Measurements from ENCODE around the gene PIK3AP1. TPM values are rescaled to one million over a fixed set of nuclear protein-coding genes. Genes with fewer than 3 reads are reported as not detected.
A peak's percentile ranks its signal among the peaks of the same experiment; 100 is the strongest.

The PIK3AP1 gene
- total and polyA plus RNA-seq, 2 of the 4 experiments (the other 2 are of a cell fraction) = under 0.01 to 0.14 TPM

DNA sequence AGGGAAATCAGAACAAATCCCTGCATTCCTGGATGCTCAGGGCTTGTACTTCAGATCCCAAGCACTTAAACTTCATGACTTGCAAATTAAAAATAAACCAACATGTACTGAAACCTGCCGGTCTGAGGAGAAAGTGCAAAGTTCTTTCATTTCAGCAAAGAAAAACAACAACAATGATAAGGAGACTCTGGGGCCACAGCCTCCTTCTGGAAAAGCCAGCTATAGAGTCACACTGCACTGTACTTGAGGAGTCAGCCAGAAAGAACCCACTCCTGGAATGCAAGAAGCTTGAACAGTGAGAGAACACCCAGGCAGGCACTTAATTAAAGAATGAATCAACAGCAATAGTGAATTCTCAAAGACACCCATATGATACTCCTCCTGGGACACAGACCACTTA is 83.8 kb downstream of the PIK3AP1 start:
- TF ChIP-seq, protein P1, sequence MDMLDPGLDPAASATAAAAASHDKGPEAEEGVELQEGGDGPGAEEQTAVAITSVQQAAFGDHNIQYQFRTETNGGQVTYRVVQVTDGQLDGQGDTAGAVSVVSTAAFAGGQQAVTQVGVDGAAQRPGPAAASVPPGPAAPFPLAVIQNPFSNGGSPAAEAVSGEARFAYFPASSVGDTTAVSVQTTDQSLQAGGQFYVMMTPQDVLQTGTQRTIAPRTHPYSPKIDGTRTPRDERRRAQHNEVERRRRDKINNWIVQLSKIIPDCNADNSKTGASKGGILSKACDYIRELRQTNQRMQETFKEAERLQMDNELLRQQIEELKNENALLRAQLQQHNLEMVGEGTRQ (IDR thresholded peaks at IDR 0.05; ENCODE audit: low read depth, low read length) = no peak
- TF ChIP-seq, protein P2, sequence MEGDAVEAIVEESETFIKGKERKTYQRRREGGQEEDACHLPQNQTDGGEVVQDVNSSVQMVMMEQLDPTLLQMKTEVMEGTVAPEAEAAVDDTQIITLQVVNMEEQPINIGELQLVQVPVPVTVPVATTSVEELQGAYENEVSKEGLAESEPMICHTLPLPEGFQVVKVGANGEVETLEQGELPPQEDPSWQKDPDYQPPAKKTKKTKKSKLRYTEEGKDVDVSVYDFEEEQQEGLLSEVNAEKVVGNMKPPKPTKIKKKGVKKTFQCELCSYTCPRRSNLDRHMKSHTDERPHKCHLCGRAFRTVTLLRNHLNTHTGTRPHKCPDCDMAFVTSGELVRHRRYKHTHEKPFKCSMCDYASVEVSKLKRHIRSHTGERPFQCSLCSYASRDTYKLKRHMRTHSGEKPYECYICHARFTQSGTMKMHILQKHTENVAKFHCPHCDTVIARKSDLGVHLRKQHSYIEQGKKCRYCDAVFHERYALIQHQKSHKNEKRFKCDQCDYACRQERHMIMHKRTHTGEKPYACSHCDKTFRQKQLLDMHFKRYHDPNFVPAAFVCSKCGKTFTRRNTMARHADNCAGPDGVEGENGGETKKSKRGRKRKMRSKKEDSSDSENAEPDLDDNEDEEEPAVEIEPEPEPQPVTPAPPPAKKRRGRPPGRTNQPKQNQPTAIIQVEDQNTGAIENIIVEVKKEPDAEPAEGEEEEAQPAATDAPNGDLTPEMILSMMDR (conservative IDR thresholded peaks at IDR 0.05; ENCODE audit: low read depth, low read length) = no peak
- TF ChIP-seq RCOR1 (IDR thresholded peaks at IDR 0.05; ENCODE audit: insufficient replicate concordance, low read length) (no peak), FOS (IDR thresholded peaks at IDR 0.05; ENCODE audit: low read depth, low read length) (no peak), MXI1 (IDR thresholded peaks at IDR 0.05; ENCODE audit: borderline replicate concordance, low read depth, low read length) (no peak), NFE2L2 (IDR thresholded peaks at IDR 0.05; ENCODE audit: low read depth, low read length) (no peak), MAFK (IDR thresholded peaks at IDR 0.05; ENCODE audit: low read depth, low read length) (no peak), CHD1 (IDR thresholded peaks at IDR 0.05; ENCODE audit: low read depth, low read length) (no peak), RFX5 (IDR thresholded peaks at IDR 0.05; ENCODE audit: low read depth, low read length) (no peak), SMC3 (IDR thresholded peaks at IDR 0.05; ENCODE audit: low read depth, low read length) (no peak)
- Histone ChIP-seq H2BK20ac (ENCODE audit: low read depth, low read length) (no peak overlapping the region), H3K14ac (replicated peaks; ENCODE audit: low read depth, low read length) (no peak overlapping the region), H3K4me1 (ENCODE audit: control insufficient read depth, insufficient read depth, low read length) (no peaks in the 10 kb centered on the region), H3K27me3 (ENCODE audit: control insufficient read depth, insufficient read depth, low read length) (peaks cover 30% of the 10 kb centered on the region), H3K27ac (ENCODE audit: insufficient read depth, low read length) (no peak overlapping the region), H3K4ac (ENCODE audit: low read depth, low read length) (no peak overlapping the region), H2AK9ac (replicated peaks; ENCODE audit: low read depth, low read length, poor library complexity) (no peak overlapping the region), H4K5ac (ENCODE audit: low read depth, low read length) (no peak overlapping the region), H3K23ac (ENCODE audit: low read depth, low read length) (no peak overlapping the region), H3K9ac (ENCODE audit: low read depth, low read length) (no peak overlapping the region), H2BK120ac (ENCODE audit: low read depth, low read length) (no peak overlapping the region), H4K20me1 (ENCODE audit: insufficient read depth, low read length) (no peaks in the 10 kb centered on the region), H3K18ac (ENCODE audit: low read depth, low read length) (no peak overlapping the region), H4K91ac (ENCODE audit: insufficient read depth, low read depth, low read length) (no peak overlapping the region), H3K79me1 (ENCODE audit: low read depth in 1 of 2, low read length in 2 of 2) (no peaks in the 10 kb centered on the region), H3K56ac (ENCODE audit: extremely low read depth, insufficient read depth, low read length) (no peak overlapping the region), H2BK15ac (ENCODE audit: low read depth, low read length) (no peak overlapping the region), H2BK5ac (ENCODE audit: low read depth, low read length, poor library complexity, severe bottlenecking) (no peak overlapping the region), H2AFZ (replicated peaks; ENCODE audit: low read length, poor library complexity) (no peak overlapping the region), H3K36me3 (ENCODE audit: control insufficient read depth, insufficient read depth, low read length) (no peaks in the 10 kb centered on the region), H2AK5ac (ENCODE audit: low read depth, low read length) (no peak overlapping the region), H3K4me2 (ENCODE audit: low read depth, low read length) (no peak overlapping the region), H3K4me3 (ENCODE audit: insufficient read depth, low read depth, low read length) (no peak overlapping the region), H4K8ac (ENCODE audit: low read depth in 2 of 2, low read length in 2 of 2) (no peak overlapping the region), H3K9me1 (ENCODE audit: insufficient read depth, low read length) (no peaks in the 10 kb centered on the region), H3K9me3 (ENCODE audit: control insufficient read depth, insufficient read depth, low read length) (peaks cover 4% of the 10 kb centered on the region; the same call in 1 of the 2 replicates)
- dilution Hi-C loops (cut with HindIII; ENCODE audit: low sequenced_read_pairs, unreplicated experiment) (no loop called here), intact Hi-C loops (cut with micrococcal nuclease) (no loop called here), in situ Hi-C loops (cut with MboI; ENCODE audit: low sequenced_read_pairs) (no loop called here)
- no CpG with 5 or more reads among the region's 1 CpG for WGBS, 2 experiments (ENCODE audit: extremely low coverage in 2 of 2, insufficient read length in 1 of 2)
- ChIA-PET POLR2A (ENCODE audit: unreplicated experiment) (no interaction called here), CTCF (interaction anchor here (0.7 kb wide), 1 partner anchor 13 kb away, joined by 3 read pairs; no protein-coding TSS in a partner anchor)
- no peak for DNase-seq
- no TSS peak for BruUV-seq (replicated peaks)
- 0 out of 2 replicates have a peak, but pooled peaks have one; percentile 17 for ATAC-seq (ENCODE audit: low read depth)
